ENCODE data around the gene BST2.

The BST2 gene

GRCh38 chr19:17419621-17420474 lies 14.4 kb upstream of the BST2 start, which contains the start of gene MVB12A:
TSS of gene MVB12A (plus strand) at chr19:17420047. CDS start at chr19:17420136, 89 bp downstream.
- peak; percentile 97 for DNase-seq (ENCODE audit: low read depth)

- no peak for DNase-seq (ENCODE audit: low read depth)
These were observed 13.8 kb upstream of the BST2 start for GRCh38 chr19:17419154-17419620.

- DNase-seq (ENCODE audit: low read depth) = no peak
These were observed 13.3 kb upstream of the BST2 start for GRCh38 chr19:17418710-17419109.

GRCh38 chr19:17415121-17415520 lies 9.7 kb upstream of the BST2 start:
- DNase-seq (ENCODE audit: low read depth) = no peak

GRCh38 chr19:17414097-17414496 lies 8.7 kb upstream of the BST2 start:
- DNase-seq (ENCODE audit: low read depth) = no peak

- DNase-seq (ENCODE audit: low read depth) = no peak
These were observed 6.4 kb upstream of the BST2 start for GRCh38 chr19:17411801-17412200.

GRCh38 chr19:17409990-17410389 lies 4.6 kb upstream of the BST2 start:
- no peak for DNase-seq (ENCODE audit: low read depth)

- DNase-seq (ENCODE audit: low read depth) = no peak
These were observed 1.4 kb upstream of the BST2 start for GRCh38 chr19:17406887-17407196.

GRCh38 chr19:17406046-17406886 lies 836 bp upstream of the BST2 start:
- DNase-seq (ENCODE audit: low read depth) = no peak

GRCh38 chr19:17404621-17405249 lies 695 bp downstream of the BST2 start:
- no peak for DNase-seq (ENCODE audit: low read depth)

GRCh38 chr19:17404015-17404414 lies 1.4 kb downstream of the BST2 start:
- no peak for DNase-seq (ENCODE audit: low read depth)

- peak; percentile 42 for DNase-seq (ENCODE audit: low read depth)
These were observed 2.2 kb downstream of the BST2 start for GRCh38 chr19:17402982-17403855.

GRCh38 chr19:17401628-17402027 lies 3.8 kb downstream of the BST2 start:
- DNase-seq (ENCODE audit: low read depth) = no peak

- no peak for DNase-seq (ENCODE audit: low read depth)
These were observed 6.4 kb downstream of the BST2 start for GRCh38 chr19:17398902-17399527.

GRCh38 chr19:17394891-17395415 lies 10.5 kb downstream of the BST2 start:
- DNase-seq (ENCODE audit: low read depth) = peak; percentile 72

- no peak for DNase-seq (ENCODE audit: low read depth)
These were observed 11.5 kb downstream of the BST2 start, which contains the start of gene CCDC194 for GRCh38 chr19:17393914-17394313. TSS of gene CCDC194 (minus strand) at chr19:17394196. CDS start at chr19:17394158, 38 bp downstream.

- DNase-seq (ENCODE audit: low read depth) = no peak
These were observed 12.4 kb downstream of the BST2 start for GRCh38 chr19:17393002-17393401.

GRCh38 chr19:17391371-17392151 lies 13.9 kb downstream of the BST2 start:
- DNase-seq (ENCODE audit: low read depth) = no peak

- DNase-seq (ENCODE audit: low read depth) = peak; percentile 91
These were observed 14.6 kb downstream of the BST2 start for GRCh38 chr19:17390665-17391370.

Data from activated T-cell treated with anti-CD3 and anti-CD28 coated beads for 48 hours (primary cell).